GM11168 (cell line): ENCODE data around the gene CCDC13.

Experiments used
- in situ Hi-C: fragments of 300-500 bp; cut with MboI; formaldehyde crosslinking; loops from one replicate; pipeline ENCODE4 v1.12.0; 2022; ENCODE audit warnings: low sequenced_read_pairs; ENCODE audit not compliant: unreplicated experiment

The CCDC13 gene

GRCh38 chr3:42800251-42800650 is 27.2 kb upstream of the CCDC13 start:
- in situ Hi-C loops: no loop called here

DNA sequence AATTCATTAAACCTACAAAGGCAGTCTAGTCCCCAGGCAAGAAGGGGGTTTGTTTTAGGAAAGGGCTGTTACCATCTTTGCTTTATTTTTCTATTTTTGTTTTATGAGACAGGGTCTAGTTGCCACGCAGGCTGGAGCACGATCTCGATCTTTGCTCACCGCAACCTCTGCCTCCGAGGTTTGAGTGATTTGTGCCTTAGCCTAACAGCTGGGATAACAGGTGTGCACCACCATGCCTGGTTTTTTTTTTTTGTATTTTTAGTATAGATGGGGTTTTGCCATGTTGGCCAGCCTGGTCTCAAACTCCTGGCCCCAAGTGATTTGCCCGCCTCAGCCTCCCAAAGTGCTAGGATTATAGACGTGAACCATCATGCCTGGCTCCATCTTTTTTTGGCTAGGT is 26.3 kb upstream of the CCDC13 start:
- in situ Hi-C loops: no loop called here

- in situ Hi-C loops: no loop called here
Measured at GRCh38 chr3:42796332-42796885, 23.4 kb upstream of the CCDC13 start.

DNA sequence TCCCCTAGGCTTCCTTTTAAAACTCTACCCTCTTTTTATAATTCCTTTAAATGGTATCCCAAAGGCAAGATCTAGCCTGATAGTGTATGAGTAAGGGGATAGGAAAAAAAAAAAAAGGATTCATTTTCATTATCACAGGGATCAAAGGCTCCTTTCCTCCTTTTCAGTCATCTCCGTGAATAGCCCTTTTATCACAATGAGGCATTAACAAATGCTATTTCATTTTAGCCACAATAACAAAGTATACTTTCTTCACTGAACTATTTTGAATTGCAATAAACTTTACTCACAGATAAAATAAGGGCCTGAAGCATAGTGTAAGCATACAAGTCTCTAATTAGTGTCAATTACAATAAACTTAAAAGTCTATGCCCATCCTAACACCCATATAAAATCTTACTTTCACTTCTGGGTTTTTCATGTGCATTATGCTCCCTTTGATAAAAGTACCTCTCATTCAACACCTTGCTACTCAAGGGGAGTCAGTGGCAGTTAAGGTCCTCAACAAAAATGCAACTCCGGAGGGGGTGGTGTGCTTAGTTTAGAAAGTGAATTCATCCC is 22.6 kb upstream of the CCDC13 start:
- in situ Hi-C loops: no loop called here

GRCh38 chr3:42790714-42791229 is 17.7 kb upstream of the CCDC13 start:
- in situ Hi-C loops: no loop called here

GRCh38 chr3:42786631-42787030 is 13.6 kb upstream of the CCDC13 start:
- in situ Hi-C loops: no loop called here

DNA sequence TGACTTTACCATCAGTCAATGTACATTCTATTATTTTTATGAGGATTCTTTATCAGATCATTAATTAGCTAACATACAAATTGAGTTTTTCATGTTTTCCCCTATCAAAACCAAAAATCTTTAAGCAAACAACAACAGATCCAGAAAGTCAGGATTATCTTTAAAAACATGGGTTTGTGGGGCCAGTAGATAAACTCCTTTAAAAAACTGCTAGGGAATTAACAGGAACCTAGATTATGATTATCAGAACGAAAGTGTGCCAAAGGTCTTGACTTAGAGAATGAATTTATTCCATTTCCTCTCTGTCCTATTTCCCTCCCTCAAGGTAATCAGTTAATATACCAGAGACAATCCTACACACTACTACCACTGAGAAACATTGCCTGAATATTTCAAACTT is 13.2 kb upstream of the CCDC13 start:
- in situ Hi-C loops: no loop called here

- in situ Hi-C loops: no loop called here
Measured at GRCh38 chr3:42780892-42781700, 8.0 kb upstream of the CCDC13 start.

- in situ Hi-C loops: no loop called here
Measured at GRCh38 chr3:42780398-42780797, 7.3 kb upstream of the CCDC13 start.

GRCh38 chr3:42778644-42779043 is 5.6 kb upstream of the CCDC13 start:
- in situ Hi-C loops: loop anchor here (10.0 kb wide), 1 partner anchor 96 kb away; the partner anchor contains the start of gene CYP8B1

DNA sequence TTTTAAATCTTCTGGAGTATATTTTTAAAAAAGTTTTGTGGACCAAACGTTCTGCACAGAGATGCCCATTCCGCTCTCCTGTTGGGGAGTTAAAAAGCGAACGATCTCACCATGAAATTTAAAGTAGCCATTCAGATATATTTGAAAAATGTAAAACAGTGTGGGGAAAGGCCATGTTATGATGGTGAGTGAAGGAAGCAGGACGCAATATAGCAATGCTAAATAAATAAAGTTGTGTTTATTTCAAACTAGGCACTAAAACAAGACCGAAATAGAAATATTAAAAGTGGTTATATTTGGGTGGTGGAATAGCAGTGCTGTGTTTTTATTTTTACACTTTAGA is 327 bp upstream of the CCDC13 start:
- in situ Hi-C loops: loop anchor here (10.0 kb wide), 1 partner anchor 101 kb away; the partner anchor contains the start of gene CYP8B1

DNA sequence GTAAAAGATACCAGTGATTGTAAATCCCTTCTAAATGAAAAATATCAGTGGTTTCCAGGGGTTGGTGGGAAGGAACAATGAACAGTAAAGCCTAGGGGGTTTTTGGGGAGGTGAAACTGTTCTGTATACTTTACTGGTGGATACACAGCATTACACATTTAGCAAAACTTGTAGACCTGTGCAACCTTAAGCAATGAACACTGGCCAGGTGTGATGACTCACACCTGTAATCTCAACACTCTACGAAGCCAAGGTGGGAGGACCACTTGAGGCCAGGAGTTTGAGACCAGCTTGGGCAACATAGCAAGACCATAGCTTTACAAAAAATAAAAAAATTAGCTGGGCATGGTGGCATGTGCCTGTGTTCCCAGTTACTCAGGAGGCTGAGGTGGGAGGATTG is 1.8 kb downstream of the CCDC13 start:
- in situ Hi-C loops: loop anchor here (10.0 kb wide), 1 partner anchor 104 kb away; the partner anchor contains the start of gene CYP8B1

GRCh38 chr3:42769477-42770131 is 3.4 kb downstream of the CCDC13 start:
- in situ Hi-C loops: loop anchor here (10.0 kb wide), 1 partner anchor 105 kb away; the partner anchor contains the start of gene CYP8B1

DNA sequence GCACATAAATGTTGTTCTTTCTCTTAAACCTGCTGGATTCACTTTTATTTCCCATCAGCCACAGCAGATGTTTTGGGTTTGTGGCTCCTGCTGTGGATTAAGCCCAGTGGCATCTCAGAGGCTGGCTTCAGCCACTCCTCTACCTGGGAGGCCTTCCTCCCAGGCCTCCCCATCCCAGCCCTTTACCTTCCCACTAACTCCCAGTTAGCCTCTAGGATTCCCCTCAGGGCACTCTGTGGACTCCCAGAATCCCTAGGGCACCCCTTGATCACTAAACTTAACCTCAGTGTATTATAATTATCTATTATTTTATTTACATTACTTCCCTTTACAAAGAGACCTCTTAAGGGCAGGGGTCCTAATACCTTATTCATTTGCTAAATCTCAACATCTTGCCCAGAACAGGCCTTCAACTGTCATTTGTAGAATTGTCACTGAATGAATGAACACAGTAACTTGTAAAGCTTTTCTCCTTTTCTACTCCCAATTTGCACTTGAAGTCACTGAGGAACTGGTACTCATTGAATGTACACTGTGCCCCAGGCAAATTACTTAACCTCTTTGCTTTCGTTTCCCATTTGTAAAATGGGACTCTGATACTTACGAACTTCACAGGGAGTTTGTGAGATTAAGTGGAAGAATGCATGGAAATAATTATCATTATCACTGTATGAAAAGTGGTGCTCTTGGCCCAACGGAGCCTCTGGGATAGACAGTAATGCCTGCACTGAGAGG is 8.3 kb downstream of the CCDC13 start:
- in situ Hi-C loops: no loop called here

DNA sequence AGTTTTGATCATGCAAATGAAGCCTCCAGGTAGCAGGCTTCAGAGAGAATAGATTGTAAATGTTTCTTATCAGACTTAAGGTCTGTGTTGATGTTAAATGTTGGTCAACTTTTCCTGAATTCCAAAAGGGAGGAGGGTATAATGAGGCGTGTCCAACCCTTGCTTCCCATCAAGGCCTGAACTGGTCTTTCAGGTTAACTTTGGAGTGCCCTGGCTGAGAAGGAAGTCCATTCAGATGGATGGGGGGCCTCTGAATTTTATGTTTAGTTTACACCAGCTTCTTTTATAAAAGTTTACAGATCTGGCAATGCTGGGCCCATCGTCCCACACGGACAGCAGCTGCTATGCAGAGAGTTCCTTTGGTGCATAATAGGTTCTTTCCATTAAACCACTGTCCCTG is 8.9 kb downstream of the CCDC13 start:
- in situ Hi-C loops: no loop called here

DNA sequence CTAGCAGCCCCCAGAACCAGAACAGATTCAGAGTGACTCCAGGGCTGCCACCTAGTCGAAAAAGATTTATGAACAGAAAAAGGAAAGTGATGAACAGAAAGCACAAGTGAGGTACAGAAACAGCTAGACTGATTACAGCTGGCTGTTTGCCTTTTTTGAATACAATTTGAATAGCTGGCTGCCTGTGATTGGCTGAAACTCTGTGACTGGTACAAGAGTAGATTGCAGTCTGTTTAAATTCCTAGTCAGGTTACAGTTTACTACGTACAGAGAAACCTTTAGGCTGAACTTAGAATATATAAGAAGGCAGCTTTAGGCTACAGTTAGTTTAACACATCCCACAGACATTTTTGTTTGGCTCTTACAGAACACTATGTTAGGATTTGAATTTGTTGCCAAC is 10.0 kb downstream of the CCDC13 start:
- in situ Hi-C loops: no loop called here

- in situ Hi-C loops: no loop called here
Measured at GRCh38 chr3:42762046-42762724, 10.9 kb downstream of the CCDC13 start.

DNA sequence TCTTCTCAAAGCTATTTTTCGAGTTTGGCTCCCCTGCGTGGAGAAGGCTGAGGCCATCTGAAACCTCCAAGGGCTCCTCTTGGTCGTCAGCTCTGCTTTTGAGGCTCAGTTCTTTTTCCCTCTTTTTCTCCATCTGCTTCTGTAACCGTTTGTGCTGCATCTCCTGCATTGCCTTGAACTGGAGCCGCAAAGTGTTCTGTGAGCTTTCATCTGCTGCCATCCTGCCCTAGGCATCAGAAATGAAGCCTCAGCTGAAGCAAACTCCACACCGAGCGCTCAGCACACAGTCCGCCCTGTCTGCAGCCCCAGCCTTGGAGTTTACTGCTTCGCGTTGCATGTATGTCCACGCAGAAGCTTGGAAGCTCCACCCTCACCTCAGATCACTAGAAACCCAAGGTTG is 14.9 kb downstream of the CCDC13 start:
- in situ Hi-C loops: no loop called here

- in situ Hi-C loops: no loop called here
Measured at GRCh38 chr3:42756681-42757213, 16.3 kb downstream of the CCDC13 start.
